ENCODE results near the gene WDR7.
A peak's percentile ranks its signal among the peaks of the same experiment; 100 is the strongest.

The WDR7 gene

DNA sequence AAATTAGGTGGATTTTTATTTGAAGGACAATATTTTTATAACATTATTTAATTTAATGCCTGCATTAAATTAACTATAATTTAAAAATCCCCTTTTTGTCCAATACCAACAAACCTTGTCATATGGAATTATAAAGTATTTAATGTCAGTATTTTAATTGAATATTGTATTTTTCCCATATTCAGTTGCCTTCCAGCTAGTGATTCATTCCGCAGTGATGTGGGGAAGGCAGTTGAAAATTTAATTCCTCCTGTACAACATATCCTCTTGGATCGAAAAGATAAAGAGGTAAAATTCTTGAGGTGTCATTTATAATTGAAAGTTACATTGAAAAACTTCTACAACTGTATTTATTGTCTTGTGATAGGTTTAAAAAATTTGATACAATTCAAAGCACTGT, 40.4 kb downstream of the WDR7 start:
- TF ChIP-seq, protein P1, sequence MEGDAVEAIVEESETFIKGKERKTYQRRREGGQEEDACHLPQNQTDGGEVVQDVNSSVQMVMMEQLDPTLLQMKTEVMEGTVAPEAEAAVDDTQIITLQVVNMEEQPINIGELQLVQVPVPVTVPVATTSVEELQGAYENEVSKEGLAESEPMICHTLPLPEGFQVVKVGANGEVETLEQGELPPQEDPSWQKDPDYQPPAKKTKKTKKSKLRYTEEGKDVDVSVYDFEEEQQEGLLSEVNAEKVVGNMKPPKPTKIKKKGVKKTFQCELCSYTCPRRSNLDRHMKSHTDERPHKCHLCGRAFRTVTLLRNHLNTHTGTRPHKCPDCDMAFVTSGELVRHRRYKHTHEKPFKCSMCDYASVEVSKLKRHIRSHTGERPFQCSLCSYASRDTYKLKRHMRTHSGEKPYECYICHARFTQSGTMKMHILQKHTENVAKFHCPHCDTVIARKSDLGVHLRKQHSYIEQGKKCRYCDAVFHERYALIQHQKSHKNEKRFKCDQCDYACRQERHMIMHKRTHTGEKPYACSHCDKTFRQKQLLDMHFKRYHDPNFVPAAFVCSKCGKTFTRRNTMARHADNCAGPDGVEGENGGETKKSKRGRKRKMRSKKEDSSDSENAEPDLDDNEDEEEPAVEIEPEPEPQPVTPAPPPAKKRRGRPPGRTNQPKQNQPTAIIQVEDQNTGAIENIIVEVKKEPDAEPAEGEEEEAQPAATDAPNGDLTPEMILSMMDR (IDR thresholded peaks at IDR 0.05; ENCODE audit: low read length, missing control alignments): no peak

DNA sequence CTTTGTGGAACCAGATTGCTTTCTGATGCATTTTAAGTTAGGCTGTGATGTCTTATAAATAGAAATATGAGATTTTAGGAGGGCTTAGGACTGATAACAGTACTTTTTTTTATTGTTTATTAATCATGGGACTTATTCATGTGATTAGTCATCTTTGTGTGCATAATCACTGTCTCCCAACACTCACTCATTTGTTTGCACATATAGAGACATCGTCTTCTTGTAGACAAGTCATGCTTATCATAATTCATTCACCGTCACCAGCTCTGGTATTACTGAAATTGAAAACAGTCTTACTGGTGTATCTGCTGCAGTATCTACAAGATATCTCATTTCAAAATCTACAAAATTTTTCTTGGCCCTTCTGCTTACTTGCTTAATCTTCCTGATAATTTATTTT, 45.8 kb downstream of the WDR7 start:
- peak; percentile 11 for DNase-seq (ENCODE audit: low read depth)
- H3K4me3 ChIP-seq (replicated peaks; ENCODE audit: low read depth, low read length): no peak overlapping the region
- TF ChIP-seq, protein P1 (IDR thresholded peaks at IDR 0.05; ENCODE audit: low read length, missing control alignments): no peak

More for the DNA sequence above, 40.4 kb downstream of the WDR7 start:
- no peak for DNase-seq (ENCODE audit: low read depth)
- no peak overlapping the region for H3K4me3 ChIP-seq (replicated peaks; ENCODE audit: low read depth, low read length)

DNA sequence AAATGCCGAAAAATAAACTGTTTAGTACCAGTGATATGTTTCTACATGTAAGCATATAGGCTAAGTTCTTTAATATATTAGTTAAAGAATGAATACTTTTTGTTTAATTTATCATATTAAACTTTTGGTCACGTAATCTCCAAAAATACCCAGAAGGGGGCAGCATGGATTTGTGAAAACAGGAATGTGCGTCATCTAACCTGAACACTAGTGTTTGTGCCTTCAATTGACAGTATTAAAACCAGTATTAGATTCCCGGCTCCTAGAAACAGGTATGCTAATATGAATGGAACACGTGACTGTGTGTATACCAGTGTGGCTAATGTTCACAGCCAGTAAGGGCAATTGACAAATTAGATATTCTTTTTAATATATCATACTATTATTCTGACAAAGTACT, 51.8 kb downstream of the WDR7 start:
- peak; percentile 69 for DNase-seq (ENCODE audit: low read depth)
- TF ChIP-seq, protein P1 (IDR thresholded peaks at IDR 0.05; ENCODE audit: low read length, missing control alignments): peak; percentile 56

DNA sequence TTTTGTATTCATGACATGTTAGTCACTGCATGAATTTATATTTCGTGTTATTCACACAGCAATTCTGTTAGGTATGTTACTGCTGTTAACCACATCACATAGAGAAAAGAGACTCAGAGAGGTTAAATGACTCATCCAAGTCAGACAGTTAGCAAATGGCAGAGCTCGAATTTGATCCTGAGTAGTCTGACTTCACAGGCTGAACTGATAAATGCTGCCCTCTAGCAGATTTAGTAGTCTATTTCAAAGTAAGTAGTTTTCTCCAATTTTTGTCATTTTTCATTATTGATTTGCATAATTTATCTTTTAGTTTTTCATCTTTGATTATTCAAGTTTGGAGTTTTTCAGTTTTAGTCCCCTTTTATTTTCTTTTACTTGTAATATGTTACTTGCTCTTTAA, 58.3 kb downstream of the WDR7 start:
- DNase-seq (ENCODE audit: low read depth): peak; percentile 73
- TF ChIP-seq, protein P1 (IDR thresholded peaks at IDR 0.05; ENCODE audit: low read length, missing control alignments): peak; percentile 26
- no peak overlapping the region for H3K4me3 ChIP-seq (replicated peaks; ENCODE audit: low read depth, low read length)

More for the DNA sequence above, 51.8 kb downstream of the WDR7 start:
- H3K4me3 ChIP-seq (replicated peaks; ENCODE audit: low read depth, low read length): no peak overlapping the region

DNA sequence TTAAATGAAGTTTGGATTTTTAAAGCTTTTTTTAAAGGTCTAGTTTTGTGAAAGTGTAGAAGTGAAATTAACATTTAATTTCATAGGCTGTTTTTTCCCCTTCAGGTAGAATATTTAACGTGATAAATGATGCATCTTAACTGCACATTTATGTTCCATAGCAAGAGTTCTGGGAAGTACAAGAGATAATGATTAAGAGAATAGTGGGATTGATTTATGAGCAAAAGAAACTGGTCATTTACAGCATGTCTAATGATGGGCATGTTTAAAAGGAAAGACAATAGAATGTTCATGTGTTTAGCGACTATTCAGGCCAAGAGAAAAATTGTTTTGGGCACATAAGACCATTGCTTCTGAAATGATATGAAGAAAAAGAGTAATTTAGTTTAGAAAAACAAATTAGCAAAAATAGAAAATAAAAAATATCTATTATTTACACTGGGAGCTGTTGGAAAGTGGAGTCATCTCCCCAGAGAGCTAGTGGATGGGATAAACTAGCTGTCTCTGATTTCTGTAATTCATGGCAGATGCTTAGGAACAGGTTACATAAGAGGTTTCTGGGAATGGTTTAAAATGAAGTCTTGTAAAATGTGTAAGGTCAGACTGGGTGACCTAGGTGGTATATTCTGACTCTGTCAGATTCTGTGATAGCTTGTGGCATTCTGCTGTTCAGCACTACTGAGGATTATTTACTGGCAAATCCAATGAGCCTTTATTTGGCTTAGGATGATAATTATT, 60.7 kb downstream of the WDR7 start:
- TF ChIP-seq, protein P1 (IDR thresholded peaks at IDR 0.05; ENCODE audit: low read length, missing control alignments): no peak
- no peak for DNase-seq (ENCODE audit: low read depth)
- H3K4me3 ChIP-seq (replicated peaks; ENCODE audit: low read depth, low read length): no peak overlapping the region

DNA sequence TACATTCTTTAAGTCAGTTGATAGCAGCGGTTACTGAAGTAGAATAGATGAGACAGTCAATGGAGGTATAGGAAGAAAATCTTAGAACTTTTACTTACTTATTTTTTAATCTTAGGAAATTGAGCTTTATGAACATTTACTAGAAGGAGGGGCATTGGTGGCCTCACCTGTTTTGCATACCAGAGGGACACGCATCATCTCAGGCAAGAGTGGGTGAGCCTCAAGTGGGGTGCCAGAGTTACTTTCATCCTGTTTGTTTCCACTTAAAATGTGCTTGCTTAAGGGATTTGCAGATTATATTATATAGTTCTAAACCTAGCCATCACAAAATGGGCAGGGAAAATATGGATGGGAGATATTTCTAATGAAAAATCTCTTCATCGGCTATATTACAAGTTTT, 61.6 kb downstream of the WDR7 start:
- TF ChIP-seq, protein P1 (IDR thresholded peaks at IDR 0.05; ENCODE audit: low read length, missing control alignments): no peak
- H3K4me3 ChIP-seq (replicated peaks; ENCODE audit: low read depth, low read length): no peak overlapping the region
- DNase-seq (ENCODE audit: low read depth): no peak

DNA sequence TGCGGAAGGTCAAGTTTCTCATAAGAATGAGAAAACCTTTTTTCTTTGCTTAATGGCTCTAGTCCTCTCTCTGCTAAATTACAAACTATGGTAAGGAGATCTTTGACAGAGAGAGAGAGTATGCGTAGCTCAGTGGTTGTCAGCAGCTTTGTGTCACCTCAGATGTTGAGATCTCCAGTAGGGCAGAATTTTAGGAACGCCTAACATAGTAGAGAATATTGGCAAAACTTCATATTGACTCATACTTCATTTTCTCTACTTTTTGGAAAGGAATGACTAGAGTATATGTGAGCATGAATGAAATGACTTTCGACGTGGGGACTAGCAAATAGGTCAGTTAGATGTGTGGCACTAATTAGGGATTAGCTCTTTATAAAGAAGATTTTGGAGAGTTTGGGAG, 64.0 kb downstream of the WDR7 start:
- no peak overlapping the region for H3K4me3 ChIP-seq (replicated peaks; ENCODE audit: low read depth, low read length)
- DNase-seq (ENCODE audit: low read depth): peak; percentile 6
- TF ChIP-seq, protein P1 (IDR thresholded peaks at IDR 0.05; ENCODE audit: low read length, missing control alignments): no peak

Data from fibroblast of pulmonary artery (primary cell).